ENCODE measurements around the gene LRRN3.

LRRN3 gene

DNA sequence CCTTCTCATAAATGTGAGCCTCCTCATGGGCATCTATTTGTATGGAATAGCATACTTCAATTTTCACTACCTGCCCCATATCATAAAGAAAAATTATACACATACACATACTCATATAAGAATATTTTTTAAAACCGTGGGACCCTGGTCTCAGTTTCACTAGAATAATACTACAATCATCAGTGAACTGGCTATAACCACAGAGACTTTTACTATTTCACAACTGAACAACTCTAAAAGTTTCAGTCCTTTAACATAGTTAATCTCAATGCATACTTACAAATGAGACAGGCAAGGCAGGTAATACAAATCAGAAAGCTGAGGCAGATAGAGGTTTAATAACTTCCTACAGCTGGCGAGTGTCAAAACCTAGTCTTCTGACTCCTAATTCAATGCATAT lies 83.1 kb downstream of the LRRN3 start:
- TF ChIP-seq, protein P1, sequence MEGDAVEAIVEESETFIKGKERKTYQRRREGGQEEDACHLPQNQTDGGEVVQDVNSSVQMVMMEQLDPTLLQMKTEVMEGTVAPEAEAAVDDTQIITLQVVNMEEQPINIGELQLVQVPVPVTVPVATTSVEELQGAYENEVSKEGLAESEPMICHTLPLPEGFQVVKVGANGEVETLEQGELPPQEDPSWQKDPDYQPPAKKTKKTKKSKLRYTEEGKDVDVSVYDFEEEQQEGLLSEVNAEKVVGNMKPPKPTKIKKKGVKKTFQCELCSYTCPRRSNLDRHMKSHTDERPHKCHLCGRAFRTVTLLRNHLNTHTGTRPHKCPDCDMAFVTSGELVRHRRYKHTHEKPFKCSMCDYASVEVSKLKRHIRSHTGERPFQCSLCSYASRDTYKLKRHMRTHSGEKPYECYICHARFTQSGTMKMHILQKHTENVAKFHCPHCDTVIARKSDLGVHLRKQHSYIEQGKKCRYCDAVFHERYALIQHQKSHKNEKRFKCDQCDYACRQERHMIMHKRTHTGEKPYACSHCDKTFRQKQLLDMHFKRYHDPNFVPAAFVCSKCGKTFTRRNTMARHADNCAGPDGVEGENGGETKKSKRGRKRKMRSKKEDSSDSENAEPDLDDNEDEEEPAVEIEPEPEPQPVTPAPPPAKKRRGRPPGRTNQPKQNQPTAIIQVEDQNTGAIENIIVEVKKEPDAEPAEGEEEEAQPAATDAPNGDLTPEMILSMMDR (conservative IDR thresholded peaks at IDR 0.05; ENCODE audit: control insufficient read depth, insufficient read depth, low read depth, low read length) = no peak
- H3K4me3 ChIP-seq (ENCODE audit: control insufficient read depth, low read depth, low read length) = no peak overlapping the region
- no peak for DNase-seq (ENCODE audit: low read depth)

DNA sequence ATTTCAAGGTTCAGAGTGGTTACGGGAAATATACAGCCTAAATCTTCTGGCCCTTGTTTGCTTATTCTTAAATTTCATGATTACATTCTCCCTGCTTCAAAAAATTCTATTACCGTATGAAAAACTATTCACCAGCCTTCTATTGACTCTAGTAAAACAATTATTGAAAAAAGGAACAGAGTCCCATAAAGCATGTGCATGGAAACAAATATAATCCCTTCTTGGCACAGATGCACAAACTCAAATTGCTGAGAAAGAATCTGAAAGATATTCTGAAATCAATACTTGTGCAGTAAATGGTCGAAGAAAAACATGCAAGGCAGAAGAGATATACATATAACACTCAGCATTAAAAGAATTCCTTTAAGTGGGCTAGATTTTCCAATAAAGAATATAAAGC lies 83.6 kb downstream of the LRRN3 start:
- no peak overlapping the region for H3K4me3 ChIP-seq (ENCODE audit: control insufficient read depth, low read depth, low read length)
- TF ChIP-seq, protein P1 (conservative IDR thresholded peaks at IDR 0.05; ENCODE audit: control insufficient read depth, insufficient read depth, low read depth, low read length) = no peak
- no peak for DNase-seq (ENCODE audit: low read depth)

Data from fibroblast of mammary gland (primary cell).